Esophagus squamous epithelium (tissue), 5 donors: ENCODE measurements around the gene ZNF750. TPM values are rescaled to one million over a fixed set of nuclear protein-coding genes. Genes with fewer than 3 reads are reported as not detected.

Experiments used
- DNase-seq: peaks from one replicate; lab custom pipeline; 2025; lab: John Stamatoyannopoulos, UW
- H3K27ac ChIP-seq, 4 donors: fragments of 200-600 bp; sonication (generic); one replicate each; pipeline ENCODE4 v1.5.1; 2016 to 2019; ENCODE audit warnings: mild to moderate bottlenecking in 1 of 4
- H3K27me3 ChIP-seq, 4 donors: fragments of 200-600 bp; sonication (generic); 1 replicate in 3 of 4; 2 replicates in 1 of 4; pipeline versions ENCODE4 v1.5.1 to v1.6.0; 2017 to 2021; ENCODE audit warnings: antibody characterized with exemption in 1 of 4
- H3K36me3 ChIP-seq, 3 donors: fragments of 200-600 bp; sonication (generic); one replicate each; pipeline ENCODE4 v1.5.1; 2016 to 2019
- H3K4me1 ChIP-seq, 3 donors: fragments of 200-600 bp; sonication (generic); one replicate each; pipeline ENCODE4 v1.5.1; 2017 to 2019
- H3K4me3 ChIP-seq, 4 donors: fragments of 200-600 bp; sonication (generic); 1 replicate in 3 of 4; 2 replicates in 1 of 4; pipeline ENCODE4 v1.5.1; 2016 to 2019; ENCODE audit warnings: mild to moderate bottlenecking in 2 of 4, moderate library complexity in 1 of 4
- H3K9me3 ChIP-seq, 3 donors: fragments of 200-600 bp; sonication (generic); one replicate each; pipeline ENCODE4 v1.5.1; 2016 to 2019
- POLR2A ChIP-seq, 4 donors: fragments of 450-650 bp; IDR thresholded peaks; one replicate each; pipeline ENCODE4 v1.6.1; 2017; ENCODE audit warnings: antibody characterized with exemption in 4 of 4, mild to moderate bottlenecking in 4 of 4, moderate library complexity in 3 of 4
- WGBS, 2 donors: methylation state at CpG; one replicate each; pipeline ENCODE4 v1.1.5; 2018; 5-methylcytosine and 5-hydroxymethylcytosine counted together
- intact Hi-C: fragments of 100-400 bp; cut with DNase I; formaldehyde crosslinking; loops from one replicate; pipeline ENCODE4 v1.15.0; 2022
- total RNA-seq, 4 donors: library from RNA; depleted of rRNA; stranded (reverse); fragments of >200 nt; gene quantifications; one replicate each; pipeline ENCODE4 v1.1.0, GENCODE V29; 2016
- TF ChIP-seq, protein P1 (sequence below), 6 experiments: fragments of 450-650 bp in 4 of 6; fragments of 200-600 bp in 2 of 6; sonication (generic) in 2 of 6; IDR thresholded peaks; one replicate each; pipeline ENCODE4 v1.5.1; 2016 to 2019; ENCODE audit warnings: antibody characterized with exemption in 6 of 6, mild to moderate bottlenecking in 4 of 6, moderate library complexity in 4 of 6
- donor health status: DM: yes; HTN: yes; CAD: no.

The ZNF750 gene
- total RNA-seq, 4 donors from 2014 or later: 55.4 to 253 (median 96.8) TPM

DNA sequence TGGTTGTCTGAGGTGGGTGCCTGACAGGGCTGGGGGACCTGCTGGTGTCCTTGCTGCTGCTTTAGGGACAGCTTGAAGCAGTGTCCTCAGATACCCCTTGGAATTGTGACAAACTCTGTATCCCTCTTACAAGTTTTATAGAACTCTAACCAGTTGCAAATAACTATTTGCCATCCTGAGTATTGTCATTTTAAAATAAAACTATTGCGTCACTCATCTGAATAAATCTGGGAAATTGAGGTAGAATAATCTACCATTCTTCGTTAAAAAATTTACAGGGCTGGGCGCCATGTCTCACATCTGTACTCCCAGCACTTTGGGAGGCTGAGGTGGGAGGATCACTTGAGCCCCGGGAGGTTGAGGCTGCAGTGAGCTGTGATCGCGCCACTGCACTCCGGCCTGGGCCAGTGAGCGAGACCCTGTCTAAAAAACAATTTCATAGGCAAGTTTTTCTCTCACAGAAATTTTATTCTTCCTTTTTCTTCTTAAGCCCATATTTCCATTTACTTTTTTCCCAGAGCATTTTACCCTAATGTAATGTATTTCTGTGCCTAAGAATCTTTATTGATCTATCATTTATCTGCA, 14.2 kb downstream of the ZNF750 start:
- Histone ChIP-seq H3K4me1 (peaks cover 0 to 26% (median 6%) of the 10 kb centered on the region in 3 donors), H3K27me3 (no peaks in the 10 kb centered on the region), H3K36me3 (peaks cover 5 to 53% (median 11%) of the 10 kb centered on the region in 3 donors), H3K27ac (no peak overlapping the region), H3K4me3 (no peak overlapping the region), H3K9me3 (peaks cover 0 to 3% (median 0%) of the 10 kb centered on the region in 3 donors)
- WGBS, 2 donors: 94 to 97% methylated on average over 8 of the region's 8 CpGs
- no peak for DNase-seq
- intact Hi-C loops: no loop called here
- TF ChIP-seq, protein P1, sequence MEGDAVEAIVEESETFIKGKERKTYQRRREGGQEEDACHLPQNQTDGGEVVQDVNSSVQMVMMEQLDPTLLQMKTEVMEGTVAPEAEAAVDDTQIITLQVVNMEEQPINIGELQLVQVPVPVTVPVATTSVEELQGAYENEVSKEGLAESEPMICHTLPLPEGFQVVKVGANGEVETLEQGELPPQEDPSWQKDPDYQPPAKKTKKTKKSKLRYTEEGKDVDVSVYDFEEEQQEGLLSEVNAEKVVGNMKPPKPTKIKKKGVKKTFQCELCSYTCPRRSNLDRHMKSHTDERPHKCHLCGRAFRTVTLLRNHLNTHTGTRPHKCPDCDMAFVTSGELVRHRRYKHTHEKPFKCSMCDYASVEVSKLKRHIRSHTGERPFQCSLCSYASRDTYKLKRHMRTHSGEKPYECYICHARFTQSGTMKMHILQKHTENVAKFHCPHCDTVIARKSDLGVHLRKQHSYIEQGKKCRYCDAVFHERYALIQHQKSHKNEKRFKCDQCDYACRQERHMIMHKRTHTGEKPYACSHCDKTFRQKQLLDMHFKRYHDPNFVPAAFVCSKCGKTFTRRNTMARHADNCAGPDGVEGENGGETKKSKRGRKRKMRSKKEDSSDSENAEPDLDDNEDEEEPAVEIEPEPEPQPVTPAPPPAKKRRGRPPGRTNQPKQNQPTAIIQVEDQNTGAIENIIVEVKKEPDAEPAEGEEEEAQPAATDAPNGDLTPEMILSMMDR (IDR thresholded peaks at IDR 0.05): no peak
- TF ChIP-seq POLR2A (IDR thresholded peaks at IDR 0.05): no peak

DNA sequence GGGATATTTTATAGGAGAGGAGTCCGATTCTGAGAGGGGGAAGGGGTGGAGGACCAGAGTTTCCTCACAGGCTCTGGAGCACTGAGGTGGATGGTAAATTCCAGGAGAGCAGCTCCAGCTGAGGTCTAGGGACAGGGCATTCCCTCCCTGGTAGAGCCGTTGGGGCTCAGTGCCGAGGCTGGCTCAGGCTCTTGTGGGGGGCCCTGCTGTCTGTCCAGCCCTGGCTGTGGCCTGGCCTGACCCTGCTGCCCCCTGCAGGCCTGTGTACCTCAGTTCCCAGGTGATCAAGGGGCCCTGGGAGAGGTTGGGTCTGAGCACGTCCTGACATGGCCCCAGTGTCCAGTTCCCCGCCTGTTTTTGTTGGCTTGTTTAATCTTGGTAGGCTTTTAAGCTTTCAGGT, 16.8 kb downstream of the ZNF750 start:
- Histone ChIP-seq H3K4me3 (no peak overlapping the region), H3K4me1 (peaks cover 0 to 16% (median 0%) of the 10 kb centered on the region in 3 donors), H3K9me3 (peaks cover 0 to 11% (median 6%) of the 10 kb centered on the region in 3 donors), H3K36me3 (peaks cover 0 to 49% (median 3%) of the 10 kb centered on the region in 3 donors), H3K27me3 (no peaks in the 10 kb centered on the region), H3K27ac (peak overlapping the region in 3 of 4 donors; percentile 39 to 74 (median 62))
- WGBS, 2 donors: 49 to 69% methylated on average over 3 to 5 of the region's 5 CpGs
- intact Hi-C loops: no loop called here
- TF ChIP-seq, protein P1 (IDR thresholded peaks at IDR 0.05): peak in 1 of 6 experiments; percentile 27
- no peak for TF ChIP-seq POLR2A (IDR thresholded peaks at IDR 0.05)
- DNase-seq: no peak

DNA sequence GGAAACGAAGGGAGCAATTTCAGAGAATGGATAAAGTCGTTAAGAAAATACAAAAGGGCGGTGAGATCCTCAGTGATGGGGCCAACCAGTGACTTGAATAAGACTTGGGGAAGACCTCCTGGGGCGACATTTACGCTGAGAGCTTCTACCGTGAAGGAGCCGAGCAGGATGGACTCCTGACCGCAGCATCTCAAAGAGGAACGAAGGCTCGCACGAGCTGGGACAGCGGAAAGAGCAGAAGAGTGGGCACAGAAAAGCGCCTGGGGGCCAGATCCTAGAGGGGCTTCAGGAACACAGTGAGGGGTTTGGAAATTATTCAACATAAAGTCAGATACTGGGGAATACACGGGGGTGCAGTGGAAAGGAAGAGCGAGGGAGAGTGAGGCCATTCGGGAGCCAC, 17.5 kb downstream of the ZNF750 start:
- 88 to 97% methylated on average over 16 of the region's 16 CpGs for WGBS, 2 donors
- H3K36me3 ChIP-seq: peaks cover 0 to 49% (median 3%) of the 10 kb centered on the region in 3 donors

DNA sequence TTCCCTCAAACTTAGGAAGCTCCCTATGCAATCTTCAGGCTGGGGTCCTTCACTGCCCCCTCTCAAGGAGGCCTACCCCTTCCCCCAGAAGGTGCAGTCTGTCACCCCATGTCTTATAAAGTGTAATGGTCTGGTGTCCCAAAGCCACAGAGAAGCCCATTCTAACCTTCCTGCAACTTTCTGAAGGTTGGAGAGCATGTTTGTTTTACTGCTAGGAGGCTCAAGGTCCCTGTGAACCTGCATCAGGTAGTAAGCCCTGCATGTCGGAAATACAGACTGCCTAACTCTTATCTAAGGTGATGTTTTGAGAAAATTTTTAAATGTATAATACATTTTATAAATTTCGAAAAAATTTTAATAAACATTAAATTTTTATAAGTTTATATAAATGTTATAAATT, 18.3 kb downstream of the ZNF750 start:
- no peak overlapping the region for H3K4me3 ChIP-seq
- 97% methylated on average over 2 of the region's 2 CpGs for WGBS, 2 donors
- H3K9me3 ChIP-seq: peaks cover 0 to 11% (median 6%) of the 10 kb centered on the region in 3 donors
- intact Hi-C loops: no loop called here
- H3K4me1 ChIP-seq: peaks cover 0 to 16% (median 0%) of the 10 kb centered on the region in 3 donors
- TF ChIP-seq, protein P1 (IDR thresholded peaks at IDR 0.05): no peak
- no peak for TF ChIP-seq POLR2A (IDR thresholded peaks at IDR 0.05)
- H3K27me3 ChIP-seq: no peaks in the 10 kb centered on the region
- H3K36me3 ChIP-seq: peaks cover 0 to 51% (median 3%) of the 10 kb centered on the region in 3 donors
- no peak for DNase-seq
- peak overlapping the region in 2 of 4 donors; percentile 23 to 48 for H3K27ac ChIP-seq

More for the DNA sequence above, 17.5 kb downstream of the ZNF750 start:
- peaks cover 0 to 16% (median 0%) of the 10 kb centered on the region in 3 donors for H3K4me1 ChIP-seq
- no peak for TF ChIP-seq POLR2A (IDR thresholded peaks at IDR 0.05)
- TF ChIP-seq, protein P1 (IDR thresholded peaks at IDR 0.05): no peak
- peak overlapping the region in 1 of 4 donors; percentile 62 for H3K27ac ChIP-seq
- no peak overlapping the region for H3K4me3 ChIP-seq
- intact Hi-C loops: no loop called here
- H3K27me3 ChIP-seq: no peaks in the 10 kb centered on the region
- peaks cover 0 to 11% (median 6%) of the 10 kb centered on the region in 3 donors for H3K9me3 ChIP-seq
- DNase-seq: no peak
